DMS 273 treated with DMSO at 0.1 percent for 48 hours (cell line): ENCODE results near the gene SCAF4.
"Not testable (repeated sequence)": the region's sequence is repeated elsewhere in the genome, so short reads cannot be mapped to it uniquely, and the experiment has no call there.

Experiments used
- DNase-seq: peaks from one replicate; lab custom pipeline; 2025; lab: John Stamatoyannopoulos, UW

The SCAF4 gene

GRCh38 chr21:31741116-31741515 lies 9.2 kb upstream of the SCAF4 start:
- no peak for DNase-seq

GRCh38 chr21:31737586-31738397 lies 5.9 kb upstream of the SCAF4 start:
- not testable (repeated sequence) for DNase-seq

GRCh38 chr21:31735511-31735992 lies 3.6 kb upstream of the SCAF4 start:
- DNase-seq = no peak

- DNase-seq = no peak
These were observed 1.7 kb upstream of the SCAF4 start for GRCh38 chr21:31733551-31734149.

- DNase-seq = no peak
These were observed 956 bp upstream of the SCAF4 start for GRCh38 chr21:31732597-31733550.

- DNase-seq = no peak
These were observed 662 bp downstream of the SCAF4 start for GRCh38 chr21:31731056-31731856.

- DNase-seq = no peak
These were observed 1.2 kb downstream of the SCAF4 start for GRCh38 chr21:31730712-31731055.

GRCh38 chr21:31729622-31730343 lies 2.1 kb downstream of the SCAF4 start:
- DNase-seq = no peak

GRCh38 chr21:31728952-31729351 lies 3.0 kb downstream of the SCAF4 start:
- no peak for DNase-seq

- no peak for DNase-seq
These were observed 3.7 kb downstream of the SCAF4 start for GRCh38 chr21:31728191-31728590.

- no peak for DNase-seq
These were observed 4.7 kb downstream of the SCAF4 start for GRCh38 chr21:31727181-31727580.

- DNase-seq = no peak
These were observed 5.5 kb downstream of the SCAF4 start for GRCh38 chr21:31726407-31726806.

- no peak for DNase-seq
These were observed 6.6 kb downstream of the SCAF4 start for GRCh38 chr21:31725202-31725839.

GRCh38 chr21:31724552-31724951 lies 7.4 kb downstream of the SCAF4 start:
- no peak for DNase-seq

GRCh38 chr21:31721381-31721780 lies 10.5 kb downstream of the SCAF4 start:
- no peak for DNase-seq

GRCh38 chr21:31720739-31721138 lies 11.2 kb downstream of the SCAF4 start:
- DNase-seq = no peak

- DNase-seq = no peak
These were observed 11.6 kb downstream of the SCAF4 start for GRCh38 chr21:31720330-31720729.

- DNase-seq = no peak
These were observed 15.8 kb downstream of the SCAF4 start for GRCh38 chr21:31716106-31716505.

GRCh38 chr21:31714741-31715365 lies 17.1 kb downstream of the SCAF4 start:
- no peak for DNase-seq
